Liver (tissue), 9 donors: ENCODE measurements around the gene C2orf76. TPM values are rescaled to one million over a fixed set of nuclear protein-coding genes. Genes with fewer than 3 reads are reported as not detected.

ENCODE experiments used
- DNase-seq: peaks from one replicate; pipeline ENCODE4 v3.0.0-alpha.2; 2017; ENCODE audit warnings: low spot score
- H3K27ac ChIP-seq, 2 donors: one replicate each; pipeline ENCODE4 v1.7.0; 2013; ENCODE audit warnings: inconsistent platforms in 2 of 2, low read length in 2 of 2, control low read depth in 1 of 2, low read depth in 1 of 2, mild to moderate bottlenecking in 1 of 2
- H3K27me3 ChIP-seq, 4 donors: one replicate each; pipeline versions ENCODE4 v1.6.1 to v1.7.0; 2013; ENCODE audit warnings: low read length in 3 of 4, inconsistent platforms in 1 of 4, mild to moderate bottlenecking in 1 of 4, moderate library complexity in 1 of 4; ENCODE audit not compliant: control insufficient read depth in 4 of 4, insufficient read depth in 4 of 4
- H3K36me3 ChIP-seq, 4 donors: one replicate each; pipeline versions ENCODE4 v1.6.1 to v1.7.0; 2013; ENCODE audit warnings: low read length in 3 of 4, mild to moderate bottlenecking in 3 of 4, low read depth in 1 of 4, moderate library complexity in 1 of 4; ENCODE audit not compliant: control insufficient read depth in 4 of 4, insufficient read depth in 3 of 4
- H3K4me1 ChIP-seq, 4 donors: one replicate each; pipeline versions ENCODE4 v1.6.1 to v1.7.0; 2013; ENCODE audit warnings: low read length in 3 of 4, mild to moderate bottlenecking in 3 of 4, moderate library complexity in 1 of 4; ENCODE audit not compliant: control insufficient read depth in 4 of 4, insufficient read depth in 4 of 4
- H3K4me3 ChIP-seq, 3 donors: one replicate each; pipeline versions ENCODE4 v1.6.1 to v1.7.0; 2013; ENCODE audit warnings: low read length in 3 of 3, control low read depth in 1 of 3, low read depth in 1 of 3, mild to moderate bottlenecking in 1 of 3
- H3K9ac ChIP-seq, 2 donors: one replicate each; pipeline ENCODE4 v1.7.0; 2013; ENCODE audit warnings: low read length in 2 of 2, mild to moderate bottlenecking in 2 of 2, moderate library complexity in 2 of 2, control low read depth in 1 of 2, low read depth in 1 of 2
- H3K9me3 ChIP-seq, 4 donors: one replicate each; pipeline versions ENCODE4 v1.6.1 to v1.7.0; 2013; ENCODE audit warnings: low read length in 3 of 4; ENCODE audit not compliant: control insufficient read depth in 4 of 4
- ATF3 ChIP-seq: IDR thresholded peaks from 2 replicates; pipeline ENCODE4 v1.6.1; 2016; ENCODE audit warnings: antibody characterized with exemption
- CTCF ChIP-seq: fragments of 150-350 bp; IDR thresholded peaks from 2 replicates; pipeline ENCODE4 v1.5.1; 2017; ENCODE audit warnings: improper control_type of control experiment, low read depth, low read length; ENCODE audit not compliant: missing input control
- EGR1 ChIP-seq, 2 donors: IDR thresholded peaks; 2 replicates each; pipeline ENCODE4 v1.6.1; 2016 to 2018; ENCODE audit warnings: antibody characterized with exemption in 2 of 2, low read depth in 2 of 2
- FOXA1 ChIP-seq: IDR thresholded peaks from 2 replicates; pipeline ENCODE4 v1.6.1; 2016; ENCODE audit warnings: antibody characterized with exemption
- FOXA2 ChIP-seq: IDR thresholded peaks from 2 replicates; pipeline ENCODE4 v1.6.1; 2016; ENCODE audit warnings: antibody characterized with exemption
- GABPA ChIP-seq, 2 donors: IDR thresholded peaks in 1 of 2; conservative IDR thresholded peaks in 1 of 2; 2 replicates each; pipeline ENCODE4 v1.6.1; 2016; ENCODE audit warnings: antibody characterized with exemption in 2 of 2, mild to moderate bottlenecking in 1 of 2, moderate library complexity in 1 of 2
- HNF4A ChIP-seq, 2 donors: conservative IDR thresholded peaks; 2 replicates each; pipeline ENCODE4 v1.6.1; 2016; ENCODE audit warnings: antibody characterized with exemption in 2 of 2, mild to moderate bottlenecking in 2 of 2
- HNF4G ChIP-seq: IDR thresholded peaks from 2 replicates; pipeline ENCODE4 v1.6.1; 2016; ENCODE audit warnings: antibody characterized with exemption
- JUND ChIP-seq, 2 donors: IDR thresholded peaks; 2 replicates each; pipeline ENCODE4 v1.6.1; 2016; ENCODE audit warnings: antibody characterized with exemption in 2 of 2
- MAX ChIP-seq: IDR thresholded peaks from 2 replicates; pipeline ENCODE4 v1.6.1; 2016; ENCODE audit warnings: antibody characterized with exemption
- NR2F2 ChIP-seq: IDR thresholded peaks from 2 replicates; pipeline ENCODE4 v1.6.1; 2016; ENCODE audit warnings: antibody characterized with exemption
- RAD21 ChIP-seq, 2 donors: IDR thresholded peaks; 2 replicates each; pipeline ENCODE4 v1.6.1; 2016; ENCODE audit warnings: antibody characterized with exemption in 2 of 2, mild to moderate bottlenecking in 2 of 2
- RXRA ChIP-seq, 2 donors: IDR thresholded peaks; 2 replicates each; pipeline ENCODE4 v1.6.1; 2017 to 2018; ENCODE audit warnings: antibody characterized with exemption in 2 of 2, mild to moderate bottlenecking in 1 of 2
- SP1 ChIP-seq: IDR thresholded peaks from 2 replicates; pipeline ENCODE4 v1.6.1; 2018; ENCODE audit warnings: antibody characterized with exemption, mild to moderate bottlenecking
- TAF1 ChIP-seq: conservative IDR thresholded peaks from 2 replicates; pipeline ENCODE4 v1.6.1; 2016; ENCODE audit warnings: antibody characterized with exemption, mild to moderate bottlenecking
- YY1 ChIP-seq: IDR thresholded peaks from 2 replicates; pipeline ENCODE4 v1.6.1; 2016; ENCODE audit warnings: antibody characterized with exemption, mild to moderate bottlenecking
- polyA plus RNA-seq, 2 donors: library from polyadenylated mRNA; stranded (reverse) in 1 of 2; unstranded in 1 of 2; fragments of 200-250 nt in 1 of 2; fragments of >200 nt in 1 of 2; fragmentation: Nextera tagmentation in 1 of 2; extraction: Ambion mirVana in 1 of 2; gene quantifications; one replicate each; pipeline versions ENCODE4 v1.2.1 to v1.2.3, GENCODE V29; 2013 to 2015
- total RNA-seq, 2 donors: library from RNA; depleted of rRNA; stranded (reverse); fragments of >200 nt; gene quantifications; one replicate each; pipeline ENCODE4 v1.2.3, GENCODE V29; 2014
- TF ChIP-seq, protein P1 (sequence below): IDR thresholded peaks from 2 replicates; pipeline ENCODE4 v1.6.1; 2016; ENCODE audit warnings: antibody characterized with exemption, mild to moderate bottlenecking
- TF ChIP-seq, protein P2 (sequence below): IDR thresholded peaks from 2 replicates; pipeline ENCODE4 v1.6.1; 2016; ENCODE audit warnings: antibody characterized with exemption
- donor health status: healthy.
- donor health status: healthy.
- donor health status: healthy.
- donor health status: healthy.
- donor health status: healthy.

Gene C2orf76
- total and polyA plus RNA-seq, 4 donors, result 2.7 to 6.3 (median 4.6) TPM

GRCh38 chr2:119352357-119352756, 14.3 kb downstream of the C2orf76 start:
- Histone ChIP-seq H3K36me3 (no peaks in the 10 kb centered on the region), H3K4me1 (peaks cover 0 to 9% (median 5%) of the 10 kb centered on the region in 4 donors), H3K4me3 (no peak overlapping the region), H3K9me3 (no peaks in the 10 kb centered on the region), H3K27me3 (no peaks in the 10 kb centered on the region), H3K27ac (peak overlapping the region in 1 of 2 donors; percentile 59), H3K9ac (peak overlapping the region in 1 of 2 donors; percentile 12)
- peak; percentile 43 to 61 for TF ChIP-seq RAD21 (IDR thresholded peaks at IDR 0.05)
- peak; percentile 100 for TF ChIP-seq FOXA1
- TF ChIP-seq YY1, result peak; percentile 74
- peak; percentile 76 to 80 for TF ChIP-seq RXRA (IDR thresholded peaks at IDR 0.05)
- TF ChIP-seq HNF4A (conservative IDR thresholded peaks at IDR 0.05), result peak; percentile 70 to 72
- TF ChIP-seq SP1, result peak; percentile 91
- TF ChIP-seq JUND (IDR thresholded peaks at IDR 0.05), result peak; percentile 69 to 70
- TF ChIP-seq ATF3, result no peak
- peak; percentile 80 for TF ChIP-seq TAF1
- no peak for TF ChIP-seq EGR1 (IDR thresholded peaks at IDR 0.05; ENCODE audit: low read depth in 2 of 2)
- TF ChIP-seq FOXA2, result peak; percentile 100
- TF ChIP-seq, protein P1, sequence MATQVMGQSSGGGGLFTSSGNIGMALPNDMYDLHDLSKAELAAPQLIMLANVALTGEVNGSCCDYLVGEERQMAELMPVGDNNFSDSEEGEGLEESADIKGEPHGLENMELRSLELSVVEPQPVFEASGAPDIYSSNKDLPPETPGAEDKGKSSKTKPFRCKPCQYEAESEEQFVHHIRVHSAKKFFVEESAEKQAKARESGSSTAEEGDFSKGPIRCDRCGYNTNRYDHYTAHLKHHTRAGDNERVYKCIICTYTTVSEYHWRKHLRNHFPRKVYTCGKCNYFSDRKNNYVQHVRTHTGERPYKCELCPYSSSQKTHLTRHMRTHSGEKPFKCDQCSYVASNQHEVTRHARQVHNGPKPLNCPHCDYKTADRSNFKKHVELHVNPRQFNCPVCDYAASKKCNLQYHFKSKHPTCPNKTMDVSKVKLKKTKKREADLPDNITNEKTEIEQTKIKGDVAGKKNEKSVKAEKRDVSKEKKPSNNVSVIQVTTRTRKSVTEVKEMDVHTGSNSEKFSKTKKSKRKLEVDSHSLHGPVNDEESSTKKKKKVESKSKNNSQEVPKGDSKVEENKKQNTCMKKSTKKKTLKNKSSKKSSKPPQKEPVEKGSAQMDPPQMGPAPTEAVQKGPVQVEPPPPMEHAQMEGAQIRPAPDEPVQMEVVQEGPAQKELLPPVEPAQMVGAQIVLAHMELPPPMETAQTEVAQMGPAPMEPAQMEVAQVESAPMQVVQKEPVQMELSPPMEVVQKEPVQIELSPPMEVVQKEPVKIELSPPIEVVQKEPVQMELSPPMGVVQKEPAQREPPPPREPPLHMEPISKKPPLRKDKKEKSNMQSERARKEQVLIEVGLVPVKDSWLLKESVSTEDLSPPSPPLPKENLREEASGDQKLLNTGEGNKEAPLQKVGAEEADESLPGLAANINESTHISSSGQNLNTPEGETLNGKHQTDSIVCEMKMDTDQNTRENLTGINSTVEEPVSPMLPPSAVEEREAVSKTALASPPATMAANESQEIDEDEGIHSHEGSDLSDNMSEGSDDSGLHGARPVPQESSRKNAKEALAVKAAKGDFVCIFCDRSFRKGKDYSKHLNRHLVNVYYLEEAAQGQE, result peak; percentile 86
- no peak for TF ChIP-seq CTCF
- no peak for TF ChIP-seq NR2F2
- peak; percentile 43 for TF ChIP-seq MAX
- no peak for TF ChIP-seq GABPA (IDR thresholded peaks at IDR 0.05 in 1 of 2, conservative IDR thresholded peaks at IDR 0.05 in 1 of 2)
- TF ChIP-seq, protein P2, sequence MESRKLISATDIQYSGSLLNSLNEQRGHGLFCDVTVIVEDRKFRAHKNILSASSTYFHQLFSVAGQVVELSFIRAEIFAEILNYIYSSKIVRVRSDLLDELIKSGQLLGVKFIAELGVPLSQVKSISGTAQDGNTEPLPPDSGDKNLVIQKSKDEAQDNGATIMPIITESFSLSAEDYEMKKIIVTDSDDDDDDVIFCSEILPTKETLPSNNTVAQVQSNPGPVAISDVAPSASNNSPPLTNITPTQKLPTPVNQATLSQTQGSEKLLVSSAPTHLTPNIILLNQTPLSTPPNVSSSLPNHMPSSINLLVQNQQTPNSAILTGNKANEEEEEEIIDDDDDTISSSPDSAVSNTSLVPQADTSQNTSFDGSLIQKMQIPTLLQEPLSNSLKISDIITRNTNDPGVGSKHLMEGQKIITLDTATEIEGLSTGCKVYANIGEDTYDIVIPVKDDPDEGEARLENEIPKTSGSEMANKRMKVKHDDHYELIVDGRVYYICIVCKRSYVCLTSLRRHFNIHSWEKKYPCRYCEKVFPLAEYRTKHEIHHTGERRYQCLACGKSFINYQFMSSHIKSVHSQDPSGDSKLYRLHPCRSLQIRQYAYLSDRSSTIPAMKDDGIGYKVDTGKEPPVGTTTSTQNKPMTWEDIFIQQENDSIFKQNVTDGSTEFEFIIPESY, result no peak
- peak; percentile 25 for TF ChIP-seq HNF4G
- no peak for DNase-seq
